Measurements from ENCODE around the gene NXNL1.

DNA sequence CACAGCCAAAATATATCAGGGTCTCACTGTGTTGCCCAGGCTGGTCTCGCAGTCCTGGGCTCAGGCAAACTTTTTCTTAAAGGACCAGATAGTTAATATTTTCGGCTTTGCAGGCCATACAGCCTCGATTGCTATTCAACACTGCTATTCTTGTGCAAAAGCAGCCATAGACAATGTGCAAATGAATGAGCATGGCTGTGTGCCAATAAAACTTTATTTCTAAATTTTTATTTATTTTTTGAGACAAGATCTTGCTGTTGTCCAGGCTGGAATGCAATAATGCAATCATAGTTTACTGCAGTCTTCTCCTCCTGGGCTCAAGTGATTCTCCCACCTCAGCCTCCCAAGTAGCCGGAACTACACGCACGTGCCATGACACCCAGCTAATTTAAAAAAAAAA lies 42.5 kb upstream of the NXNL1 start:
- TF ChIP-seq POLR2A (IDR thresholded peaks at IDR 0.05; ENCODE audit: low read length) (no peak), GATA1 (IDR thresholded peaks at IDR 0.05; ENCODE audit: low read depth, low read length) (no peak)

Data from erythroblast (primary cell).